Body of pancreas (tissue), 4 donors: ENCODE results near the gene SLC9A3.

ENCODE experiments used
- CTCF ChIP-seq, 7 experiments: fragments of 450-650 bp in 4 of 7; fragments of 200-600 bp in 3 of 7; sonication (generic) in 3 of 7; IDR thresholded peaks; one replicate each; pipeline ENCODE4 v1.5.1; 2016 to 2019; ENCODE audit warnings: antibody characterized with exemption in 7 of 7
- POLR2A ChIP-seq, 3 donors: fragments of 450-650 bp; IDR thresholded peaks; one replicate each; pipeline ENCODE4 v1.6.1; 2016; ENCODE audit warnings: antibody characterized with exemption in 3 of 3, mild to moderate bottlenecking in 2 of 3

GRCh38 chr5:437281-437771 is 86.9 kb downstream of the SLC9A3 start:
- no peak for TF ChIP-seq CTCF (IDR thresholded peaks at IDR 0.05)
- TF ChIP-seq POLR2A (IDR thresholded peaks at IDR 0.05), result no peak
